HCEC 1CT (cell line): ENCODE measurements around the gene ABHD13.
"Not testable (repeated sequence)": the region's sequence is repeated elsewhere in the genome, so short reads cannot be mapped to it uniquely, and the experiment has no call there.

Experiments
- DNase-seq: peaks from one replicate; pipeline ENCODE4 v3.0.0-alpha.2; 2017

Gene ABHD13

GRCh38 chr13:108225440-108225839, 7.2 kb downstream of the ABHD13 start:
- DNase-seq: no peak

- DNase-seq: no peak
Measured at GRCh38 chr13:108226184-108226583, 8.0 kb downstream of the ABHD13 start.

GRCh38 chr13:108227651-108228272, 9.6 kb downstream of the ABHD13 start:
- DNase-seq: peak; percentile 32

DNA sequence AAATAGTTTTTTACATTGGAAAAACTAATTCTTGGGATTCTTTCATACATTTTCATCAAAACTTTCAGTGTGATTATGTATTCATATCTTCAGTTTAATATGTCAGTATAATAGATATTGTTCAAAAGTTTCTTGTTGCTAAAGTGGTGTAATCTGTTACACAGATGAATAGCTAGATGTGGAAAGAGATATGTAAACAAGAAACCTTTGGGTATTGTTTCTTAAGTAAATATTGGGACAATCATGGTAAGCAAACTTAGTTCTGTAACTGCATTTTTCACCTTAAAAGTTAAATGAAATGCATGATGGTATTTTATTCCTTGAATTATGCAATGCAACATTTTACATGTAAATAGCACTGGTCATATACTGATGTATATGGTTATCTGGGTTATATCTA, 12.2 kb downstream of the ABHD13 start:
- no peak for DNase-seq

DNA sequence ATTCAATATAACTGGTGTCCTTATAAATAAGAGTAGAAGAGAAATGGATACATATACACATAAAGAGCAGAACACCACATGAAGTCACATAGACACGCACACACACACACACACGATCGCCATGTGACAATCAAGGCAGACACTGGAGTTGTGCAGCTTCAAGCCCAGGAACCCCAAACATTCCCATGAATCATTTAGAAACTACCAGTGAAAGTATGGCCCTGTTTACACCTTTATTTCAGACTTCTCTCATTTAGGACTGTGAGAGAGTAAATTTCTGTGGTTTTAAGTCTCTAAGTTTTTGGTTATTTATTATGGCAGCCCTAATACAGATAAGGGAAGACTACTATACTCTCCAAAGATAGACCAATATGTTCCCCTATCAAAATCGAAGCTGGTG, 31.0 kb downstream of the ABHD13 start:
- no peak for DNase-seq

DNA sequence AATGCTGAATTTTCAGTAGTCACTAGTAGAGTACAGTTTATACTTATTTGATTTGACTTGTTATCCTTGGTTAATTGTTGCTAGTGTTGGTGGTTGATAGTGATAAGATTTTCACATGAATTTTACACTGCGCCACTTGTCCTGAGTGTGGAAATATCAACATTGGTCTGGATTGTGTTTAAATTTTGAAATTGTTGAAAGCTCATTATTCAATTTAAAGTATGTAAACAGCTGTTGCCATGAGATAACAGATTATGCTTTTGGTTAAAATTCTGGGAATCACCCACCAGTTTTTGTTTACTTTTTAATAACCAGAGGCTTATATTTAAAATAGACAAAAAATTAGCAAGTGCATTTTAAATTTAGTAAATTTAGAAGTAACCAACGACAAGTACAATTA, 39.1 kb downstream of the ABHD13 start:
- DNase-seq: no peak

DNA sequence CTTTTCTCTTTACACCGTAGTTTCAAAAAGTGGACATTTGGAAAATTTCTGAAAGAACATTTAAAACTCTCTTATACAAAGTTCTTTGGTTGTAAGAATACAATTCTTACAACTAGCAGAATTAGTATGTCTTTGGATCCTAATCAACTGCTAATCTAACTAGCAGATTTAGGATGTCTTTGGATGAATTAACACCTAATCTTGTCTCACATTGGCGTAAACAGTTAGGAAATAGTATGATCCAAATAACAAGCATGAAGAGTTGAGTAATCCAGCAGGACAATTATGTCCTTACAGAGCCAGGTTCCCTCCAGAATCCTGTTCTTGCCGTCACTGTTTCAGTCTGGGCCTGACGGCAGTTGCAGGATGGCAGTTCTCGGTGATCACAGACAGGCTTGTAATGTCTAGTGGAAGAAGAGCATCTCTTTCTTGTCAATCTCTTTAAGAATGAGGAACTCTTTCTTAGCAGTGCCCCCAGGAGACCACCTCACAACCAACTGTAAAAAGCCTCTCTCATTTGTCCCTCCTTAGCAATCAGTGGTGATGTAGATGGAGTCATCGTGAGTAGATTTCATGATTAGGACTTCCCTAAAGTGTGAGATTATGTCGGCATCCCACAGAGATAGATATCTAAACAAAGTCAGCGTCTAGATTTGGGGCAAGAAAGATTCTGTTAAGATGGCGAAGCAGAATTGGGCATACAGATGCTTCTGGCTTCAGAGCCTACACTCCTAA, 45.6 kb downstream of the ABHD13 start:
- DNase-seq: no peak

- no peak for DNase-seq
Measured at GRCh38 chr13:108266321-108266990, 48.3 kb downstream of the ABHD13 start.

- no peak for DNase-seq
Measured at GRCh38 chr13:108267347-108267746, 49.2 kb downstream of the ABHD13 start.

DNA sequence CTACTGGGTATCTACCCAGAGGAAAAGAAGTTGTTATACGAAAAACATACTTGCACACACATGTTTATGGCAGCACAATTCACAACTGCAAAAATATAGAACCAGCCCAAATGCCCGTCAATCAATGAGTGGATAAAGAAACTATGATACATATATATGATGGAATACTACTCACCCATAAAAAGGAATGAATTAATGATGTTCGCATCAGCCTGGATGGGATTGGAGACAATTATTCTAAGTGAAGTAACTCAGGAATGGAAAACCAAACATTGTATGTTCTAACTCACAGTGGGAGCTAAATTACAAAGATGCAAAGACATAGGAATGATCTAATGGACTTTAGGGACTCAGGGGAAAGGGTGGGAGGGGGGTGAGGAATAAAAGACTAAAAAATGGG, 49.7 kb downstream of the ABHD13 start:
- DNase-seq: not testable (repeated sequence)

DNA sequence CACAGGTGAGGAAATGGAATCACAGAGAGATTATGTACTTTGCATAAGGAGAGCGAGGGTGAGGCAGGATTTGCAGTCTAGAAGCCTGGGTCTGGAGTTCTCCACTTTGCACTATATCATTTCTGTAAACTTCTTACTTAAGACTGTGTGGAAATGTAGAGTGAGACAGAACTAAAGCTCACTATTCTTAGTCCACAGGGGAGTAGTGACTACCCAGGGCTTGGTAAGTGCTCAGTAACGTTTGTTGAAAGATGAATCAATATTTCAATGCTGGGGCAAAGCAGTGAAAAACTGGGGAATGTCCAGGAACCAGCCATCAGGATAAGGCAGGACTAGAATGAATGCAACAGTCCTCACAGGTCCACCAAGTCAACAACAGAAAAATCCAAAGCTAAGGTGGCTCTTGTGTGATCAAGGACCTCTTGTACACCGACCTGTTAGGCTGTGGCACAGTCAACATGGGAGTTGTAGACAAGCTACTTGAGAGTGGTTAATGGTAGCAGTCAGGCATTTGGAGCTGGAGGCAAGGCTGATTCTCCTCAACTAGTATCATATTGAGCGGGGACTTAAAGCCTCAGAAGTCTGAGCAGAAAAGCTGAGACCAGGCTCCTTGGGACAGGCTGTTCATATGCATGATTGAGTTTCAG, 50.4 kb downstream of the ABHD13 start:
- DNase-seq: no peak

- DNase-seq: peak; percentile 25
Measured at GRCh38 chr13:108269601-108270328, 51.6 kb downstream of the ABHD13 start, which contains the start of gene TNFSF13B. TSS of gene TNFSF13B (plus strand) at chr13:108269718. CDS start at chr13:108269896, 178 bp downstream.

GRCh38 chr13:108270442-108270841, 52.2 kb downstream of the ABHD13 start:
- DNase-seq: no peak

DNA sequence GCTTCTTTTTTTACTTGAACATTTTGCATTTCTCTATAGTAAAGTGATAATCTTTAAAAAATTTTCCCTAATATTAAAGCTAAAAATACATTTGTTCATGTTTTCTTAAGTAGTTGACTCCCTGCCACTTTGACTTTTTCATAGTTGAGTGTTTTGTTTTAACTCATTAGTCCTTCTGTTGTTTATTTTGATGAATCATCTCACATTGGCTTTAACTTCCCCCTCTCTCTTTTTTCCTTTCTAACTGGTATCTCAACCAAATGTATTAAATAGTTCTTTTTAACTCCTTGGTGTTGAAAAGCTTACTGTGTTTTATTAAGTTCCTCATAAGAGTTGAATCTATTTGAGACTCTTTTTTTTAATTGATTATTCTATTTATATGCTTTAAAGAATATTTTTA, 54.1 kb downstream of the ABHD13 start:
- DNase-seq: peak; percentile 33

DNA sequence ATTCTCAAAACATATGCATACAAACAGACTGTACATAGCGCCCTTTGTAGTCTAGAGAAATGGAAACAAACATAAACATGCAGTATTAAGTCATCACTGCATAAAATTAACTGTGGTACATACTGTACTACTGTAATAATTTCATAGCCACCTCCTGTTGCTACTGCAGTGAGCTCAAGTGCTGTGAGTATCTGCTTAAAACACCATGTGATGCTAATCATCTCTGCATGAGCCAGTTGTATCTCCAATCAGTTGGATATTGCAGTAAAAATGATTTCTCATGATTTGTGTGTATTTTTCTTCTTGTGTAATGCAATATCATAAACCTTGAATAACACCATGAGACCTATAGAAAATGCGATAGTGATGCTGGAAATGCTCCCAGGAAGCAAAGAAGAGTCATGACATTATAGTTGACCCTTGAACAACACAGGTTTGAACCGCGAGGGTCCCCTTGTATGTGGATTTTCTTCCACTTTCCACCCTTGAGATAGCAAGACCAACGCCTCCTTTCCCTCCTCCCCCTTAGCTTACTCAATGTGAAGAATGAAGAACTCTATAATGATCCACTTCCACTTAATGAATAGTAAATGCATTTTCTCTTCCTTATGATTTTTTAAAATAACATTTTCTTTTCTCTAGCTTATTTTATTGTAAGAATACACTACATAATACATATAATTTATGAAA, 55.4 kb downstream of the ABHD13 start:
- DNase-seq: no peak

- no peak for DNase-seq
Measured at GRCh38 chr13:108274718-108275117, 56.5 kb downstream of the ABHD13 start.

- DNase-seq: no peak
Measured at GRCh38 chr13:108276060-108276459, 57.9 kb downstream of the ABHD13 start.

GRCh38 chr13:108278466-108278865, 60.3 kb downstream of the ABHD13 start:
- DNase-seq: no peak

DNA sequence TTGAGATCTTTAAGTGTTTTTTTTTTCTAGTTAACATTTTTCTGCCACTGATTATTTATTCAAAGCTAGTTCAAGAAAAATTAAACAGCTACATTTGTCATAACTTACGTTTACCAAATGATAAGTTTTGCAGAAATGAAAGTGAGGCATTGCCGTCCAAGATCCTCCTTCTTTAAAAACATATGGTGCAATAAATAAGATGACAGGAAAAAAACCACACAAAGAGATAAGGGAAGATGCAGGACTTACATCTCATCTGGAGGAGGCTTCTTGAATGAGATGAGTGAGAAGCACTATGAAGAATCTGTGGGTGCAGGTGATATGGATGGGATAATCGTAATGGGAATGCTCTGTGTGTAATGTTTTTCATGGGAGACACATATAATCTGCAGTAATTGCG, 63.7 kb downstream of the ABHD13 start:
- no peak for DNase-seq

- DNase-seq: no peak
Measured at GRCh38 chr13:108283110-108283509, 64.9 kb downstream of the ABHD13 start.
